Measurements from ENCODE around the gene TDRD1. TPM values are rescaled to one million over a fixed set of nuclear protein-coding genes. Genes with fewer than 3 reads are reported as not detected.

The TDRD1 gene
- polyA plus RNA-seq (2012; ENCODE audit: insufficient read length, low read depth): not detected

- TF ChIP-seq REST (IDR thresholded peaks at IDR 0.05; ENCODE audit: insufficient read depth in 1 of 2, low read depth in 2 of 2, low read length in 2 of 2): no peak
- TF ChIP-seq SIN3A (IDR thresholded peaks at IDR 0.05; ENCODE audit: borderline replicate concordance, insufficient read depth, low read length): no peak
- no peak for TF ChIP-seq TAF1 (IDR thresholded peaks at IDR 0.05; ENCODE audit: borderline replicate concordance, insufficient read depth, low read length)
- TF ChIP-seq FOXP2 (optimal IDR thresholded peaks at IDR 0.05; ENCODE audit: borderline replicate concordance, extremely low read depth, extremely low read length, insufficient read depth): no peak
- TF ChIP-seq POLR2AphosphoS5 (IDR thresholded peaks at IDR 0.05; ENCODE audit: low read depth, low read length): no peak
These were observed at the start of gene TDRD1 for GRCh38 chr10:114179148-114179547. TDRD1 (plus strand) TSS chr10:114179353; CDS start chr10:114187832, 8,479 bp downstream.

- TF ChIP-seq TAF1 (IDR thresholded peaks at IDR 0.05; ENCODE audit: borderline replicate concordance, insufficient read depth, low read length): no peak
- TF ChIP-seq REST (IDR thresholded peaks at IDR 0.05; ENCODE audit: insufficient read depth in 1 of 2, low read depth in 2 of 2, low read length in 2 of 2): no peak
- TF ChIP-seq POLR2AphosphoS5 (IDR thresholded peaks at IDR 0.05; ENCODE audit: low read depth, low read length): no peak
- no peak for TF ChIP-seq FOXP2 (optimal IDR thresholded peaks at IDR 0.05; ENCODE audit: borderline replicate concordance, extremely low read depth, extremely low read length, insufficient read depth)
- no peak for TF ChIP-seq SIN3A (IDR thresholded peaks at IDR 0.05; ENCODE audit: borderline replicate concordance, insufficient read depth, low read length)
These were observed 48.1 kb upstream of the TDRD1 start for GRCh38 chr10:114131094-114131493.

- TF ChIP-seq SIN3A (IDR thresholded peaks at IDR 0.05; ENCODE audit: borderline replicate concordance, insufficient read depth, low read length): no peak
- TF ChIP-seq REST (IDR thresholded peaks at IDR 0.05; ENCODE audit: insufficient read depth in 1 of 2, low read depth in 2 of 2, low read length in 2 of 2): no peak
- TF ChIP-seq FOXP2 (optimal IDR thresholded peaks at IDR 0.05; ENCODE audit: borderline replicate concordance, extremely low read depth, extremely low read length, insufficient read depth): no peak
- no peak for TF ChIP-seq TAF1 (IDR thresholded peaks at IDR 0.05; ENCODE audit: borderline replicate concordance, insufficient read depth, low read length)
- no peak for TF ChIP-seq POLR2AphosphoS5 (IDR thresholded peaks at IDR 0.05; ENCODE audit: low read depth, low read length)
These were observed 43.7 kb upstream of the TDRD1 start for GRCh38 chr10:114135476-114135875.

- TF ChIP-seq SIN3A (IDR thresholded peaks at IDR 0.05; ENCODE audit: borderline replicate concordance, insufficient read depth, low read length) (no peak), POLR2AphosphoS5 (IDR thresholded peaks at IDR 0.05; ENCODE audit: low read depth, low read length) (no peak), TAF1 (IDR thresholded peaks at IDR 0.05; ENCODE audit: borderline replicate concordance, insufficient read depth, low read length) (no peak), FOXP2 (optimal IDR thresholded peaks at IDR 0.05; ENCODE audit: borderline replicate concordance, extremely low read depth, extremely low read length, insufficient read depth) (no peak), REST (IDR thresholded peaks at IDR 0.05; ENCODE audit: insufficient read depth in 1 of 2, low read depth in 2 of 2, low read length in 2 of 2) (no peak)
These were observed 40.6 kb upstream of the TDRD1 start for GRCh38 chr10:114138581-114138980.

- TF ChIP-seq SIN3A (IDR thresholded peaks at IDR 0.05; ENCODE audit: borderline replicate concordance, insufficient read depth, low read length): no peak
- no peak for TF ChIP-seq POLR2AphosphoS5 (IDR thresholded peaks at IDR 0.05; ENCODE audit: low read depth, low read length)
- TF ChIP-seq REST (IDR thresholded peaks at IDR 0.05; ENCODE audit: insufficient read depth in 1 of 2, low read depth in 2 of 2, low read length in 2 of 2): no peak
- TF ChIP-seq TAF1 (IDR thresholded peaks at IDR 0.05; ENCODE audit: borderline replicate concordance, insufficient read depth, low read length): no peak
These were observed 39.1 kb upstream of the TDRD1 start for GRCh38 chr10:114140036-114140435.

All from PFSK-1 (cell line).